ENCODE data around the gene NAV2. TPM values are rescaled to one million over a fixed set of nuclear protein-coding genes. Genes with fewer than 3 reads are reported as not detected.

Gene NAV2
- total RNA-seq, 2 experiments from 2014 or later: 0.26 to 0.67 TPM

DNA sequence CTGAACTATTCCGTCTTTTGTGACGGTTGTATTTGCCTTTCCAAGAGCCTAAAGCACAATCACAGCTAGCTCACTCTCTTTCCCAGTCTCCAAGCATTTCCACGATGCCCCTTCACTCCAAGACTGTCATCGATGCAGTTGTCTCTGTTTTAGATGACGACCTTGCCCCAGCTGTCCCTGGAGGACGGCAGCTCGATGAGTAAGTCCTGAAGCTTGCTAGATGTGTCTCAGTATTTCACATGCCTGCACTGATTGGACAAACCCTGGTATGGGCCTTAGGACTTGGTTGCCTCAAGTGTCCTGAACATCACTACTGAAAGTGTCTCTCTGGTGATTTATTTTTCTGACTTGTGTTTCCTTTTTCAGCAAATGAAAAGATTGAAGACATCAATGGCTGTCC is 129.9 kb downstream of the NAV2 start:
- Mint-ChIP-seq H3K27ac (no peak overlapping the region), H3K9me3 (ENCODE audit: low read depth) (no peaks in the 10 kb centered on the region), H3K4me1 (peaks cover 5% of the 10 kb centered on the region), H3K4me3 (no peak overlapping the region), H3K27me3 (peaks cover 6% of the 10 kb centered on the region), H3K36me3 (no peaks in the 10 kb centered on the region)
- ATAC-seq (no peak), DNase-seq (no peak)
- CTCF ChIA-PET: no interaction called here

- Mint-ChIP-seq H3K9me3 (ENCODE audit: low read depth) (no peaks in the 10 kb centered on the region), H3K36me3 (no peaks in the 10 kb centered on the region), H3K27me3 (peaks cover 6% of the 10 kb centered on the region), H3K4me1 (peaks cover 5% of the 10 kb centered on the region), H3K4me3 (no peak overlapping the region), H3K27ac (no peak overlapping the region)
- no peak for DNase-seq
- ATAC-seq: no peak
- CTCF ChIA-PET: no interaction called here
Observed at GRCh38 chr11:19843079-19843478, 130.4 kb downstream of the NAV2 start.

DNA sequence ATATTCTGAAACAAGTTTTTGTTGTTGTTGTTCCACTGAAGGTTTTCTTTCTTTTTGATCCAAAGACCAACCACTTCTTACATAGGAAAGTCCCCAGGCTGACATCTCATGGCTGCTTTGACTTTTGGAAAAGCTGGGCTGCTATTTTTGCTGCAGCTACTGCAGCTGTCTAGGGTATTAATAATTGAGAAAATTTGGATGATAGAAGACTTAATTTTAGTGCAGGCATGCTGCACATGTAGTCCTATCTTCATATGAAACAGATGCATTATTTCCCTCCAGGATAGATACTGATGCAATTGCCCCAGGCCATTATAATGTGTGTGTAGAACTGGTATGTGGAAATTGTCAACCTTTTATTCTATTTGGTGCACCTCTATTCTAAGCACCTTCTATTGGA is 131.4 kb downstream of the NAV2 start:
- Mint-ChIP-seq H3K9me3 (ENCODE audit: low read depth) (no peaks in the 10 kb centered on the region), H3K36me3 (no peaks in the 10 kb centered on the region), H3K27me3 (peaks cover 6% of the 10 kb centered on the region), H3K27ac (no peak overlapping the region), H3K4me3 (no peak overlapping the region), H3K4me1 (peaks cover 5% of the 10 kb centered on the region)
- DNase-seq (no peak), ATAC-seq (no peak)
- CTCF ChIA-PET: no interaction called here

DNA sequence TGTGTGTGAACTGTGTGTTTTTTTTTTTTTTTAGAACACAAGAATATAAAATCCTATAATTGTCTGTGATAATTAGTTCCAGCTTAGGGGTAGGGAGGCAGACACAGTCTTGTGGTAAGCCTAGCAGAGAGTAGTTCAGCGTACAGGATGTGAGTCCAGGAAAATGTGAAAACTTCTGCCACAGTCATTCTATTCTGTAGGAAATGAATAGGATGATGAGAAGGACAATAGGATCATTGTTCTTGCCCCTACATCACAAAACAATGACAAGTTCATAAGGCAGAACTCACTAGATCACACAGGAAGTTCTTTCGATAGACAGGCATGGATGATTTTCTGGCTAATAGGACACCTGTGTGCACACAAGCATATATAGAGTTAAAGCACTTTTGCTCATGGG is 132.2 kb downstream of the NAV2 start:
- ATAC-seq (no peak), DNase-seq (no peak)
- peaks cover 6% of the 10 kb centered on the region for H3K27me3 Mint-ChIP-seq
- CTCF ChIA-PET: no interaction called here
- H3K4me3 Mint-ChIP-seq: no peak overlapping the region
- H3K27ac Mint-ChIP-seq: no peak overlapping the region
- no peaks in the 10 kb centered on the region for H3K9me3 Mint-ChIP-seq (ENCODE audit: low read depth)
- H3K36me3 Mint-ChIP-seq: no peaks in the 10 kb centered on the region
- peaks cover 5% of the 10 kb centered on the region for H3K4me1 Mint-ChIP-seq

- no peak overlapping the region for H3K27ac Mint-ChIP-seq
- no peak for DNase-seq
- no peak for ATAC-seq
- no peaks in the 10 kb centered on the region for H3K36me3 Mint-ChIP-seq
- CTCF ChIA-PET: no interaction called here
- H3K27me3 Mint-ChIP-seq: peaks cover 6% of the 10 kb centered on the region
- H3K4me1 Mint-ChIP-seq: peaks cover 5% of the 10 kb centered on the region
- H3K4me3 Mint-ChIP-seq: no peak overlapping the region
- no peaks in the 10 kb centered on the region for H3K9me3 Mint-ChIP-seq (ENCODE audit: low read depth)
Observed at GRCh38 chr11:19845626-19846025, 133.0 kb downstream of the NAV2 start.

DNA sequence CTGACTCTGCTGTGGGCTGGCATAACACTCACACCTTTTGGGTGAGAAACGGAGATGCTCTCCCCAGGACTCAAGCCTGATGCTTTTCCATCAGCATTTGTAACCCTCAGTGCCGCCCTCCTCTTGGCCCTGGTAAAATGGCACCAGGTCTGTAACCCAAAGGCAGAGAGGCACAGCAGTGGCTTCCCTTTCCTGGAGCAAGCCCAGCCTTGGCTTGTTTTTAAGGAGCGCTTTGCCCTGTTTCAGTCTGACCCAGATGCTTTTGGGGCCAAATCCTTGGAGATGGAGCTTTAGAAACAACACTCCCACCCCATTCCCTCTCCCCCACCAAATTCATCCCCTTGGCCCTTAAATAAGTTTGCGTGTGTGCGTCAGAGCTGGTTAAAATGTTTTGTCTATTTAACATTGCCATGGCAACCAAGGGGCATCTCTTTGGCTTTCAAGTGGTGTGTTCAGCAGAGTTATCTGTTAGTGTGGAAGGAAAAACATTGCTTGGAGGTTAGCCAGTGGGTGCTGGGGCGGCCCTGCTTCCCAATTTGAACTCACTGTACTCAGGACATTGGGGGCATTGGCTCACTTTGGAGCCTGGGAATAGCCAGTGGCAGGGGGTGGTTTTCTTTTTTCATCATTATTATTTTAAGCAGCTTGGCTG is 134.1 kb downstream of the NAV2 start:
- Mint-ChIP-seq H3K4me3 (no peak overlapping the region), H3K4me1 (peaks cover 5% of the 10 kb centered on the region), H3K27me3 (peaks cover 6% of the 10 kb centered on the region), H3K36me3 (no peaks in the 10 kb centered on the region), H3K27ac (no peak overlapping the region), H3K9me3 (ENCODE audit: low read depth) (no peaks in the 10 kb centered on the region)
- DNase-seq (no peak), ATAC-seq (no peak)
- CTCF ChIA-PET: no interaction called here

- Mint-ChIP-seq H3K9me3 (ENCODE audit: low read depth) (no peaks in the 10 kb centered on the region), H3K27me3 (peaks cover under 1% of the 10 kb centered on the region), H3K36me3 (no peaks in the 10 kb centered on the region), H3K27ac (no peak overlapping the region), H3K4me3 (no peak overlapping the region), H3K4me1 (peaks cover under 1% of the 10 kb centered on the region)
- no peak for ATAC-seq
- CTCF ChIA-PET: no interaction called here
- DNase-seq: no peak
Observed at GRCh38 chr11:19848219-19848618, 135.6 kb downstream of the NAV2 start.

DNA sequence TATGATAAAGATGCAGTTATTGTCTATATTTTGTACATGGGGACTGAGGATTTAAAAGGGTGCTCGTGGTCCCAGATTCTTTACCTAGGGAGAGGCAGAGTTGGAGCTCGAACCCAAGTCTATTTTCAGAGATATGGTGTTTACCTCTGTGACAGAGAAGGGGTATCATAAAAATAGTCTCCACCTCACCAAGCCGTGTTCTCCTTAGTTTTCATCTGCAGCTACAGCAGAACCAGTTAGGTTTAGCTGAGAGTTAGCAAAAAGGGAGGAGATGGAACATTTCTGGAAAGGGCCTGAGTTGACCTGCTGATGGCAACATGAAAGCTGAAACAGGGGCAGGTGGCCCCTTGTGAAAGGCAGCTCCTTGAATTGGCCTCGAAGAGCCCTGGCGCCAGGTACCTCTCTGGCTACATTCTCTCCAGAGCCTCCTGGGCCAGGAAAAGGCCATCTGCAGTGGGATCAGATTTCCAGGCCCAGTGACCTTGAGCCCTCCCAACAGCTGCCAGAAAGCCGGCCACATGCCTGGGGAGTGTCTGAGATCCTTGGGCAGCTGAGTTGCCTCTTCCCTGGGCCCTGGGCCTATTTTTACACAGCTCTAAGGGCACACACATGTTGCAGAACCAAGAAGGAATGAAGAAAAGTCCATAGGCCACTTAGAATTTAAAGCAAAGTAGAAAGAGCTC is 136.6 kb downstream of the NAV2 start:
- ATAC-seq: no peak
- no peak overlapping the region for H3K4me3 Mint-ChIP-seq
- no peaks in the 10 kb centered on the region for H3K4me1 Mint-ChIP-seq
- H3K27me3 Mint-ChIP-seq: peaks cover 8% of the 10 kb centered on the region
- no peak for DNase-seq
- H3K36me3 Mint-ChIP-seq: no peaks in the 10 kb centered on the region
- CTCF ChIA-PET: no interaction called here
- no peak overlapping the region for H3K27ac Mint-ChIP-seq
- H3K9me3 Mint-ChIP-seq (ENCODE audit: low read depth): no peaks in the 10 kb centered on the region

GRCh38 chr11:19849947-19850593 is 137.4 kb downstream of the NAV2 start:
- CTCF ChIA-PET: no interaction called here
- no peaks in the 10 kb centered on the region for H3K36me3 Mint-ChIP-seq
- no peak overlapping the region for H3K27ac Mint-ChIP-seq
- no peak for ATAC-seq
- H3K27me3 Mint-ChIP-seq: peaks cover 13% of the 10 kb centered on the region
- H3K9me3 Mint-ChIP-seq (ENCODE audit: low read depth): no peaks in the 10 kb centered on the region
- H3K4me1 Mint-ChIP-seq: no peaks in the 10 kb centered on the region
- no peak for DNase-seq
- H3K4me3 Mint-ChIP-seq: no peak overlapping the region

- CTCF ChIA-PET: no interaction called here
- no peak overlapping the region for H3K27ac Mint-ChIP-seq
- no peaks in the 10 kb centered on the region for H3K36me3 Mint-ChIP-seq
- ATAC-seq: no peak
- H3K27me3 Mint-ChIP-seq: peaks cover 13% of the 10 kb centered on the region
- no peaks in the 10 kb centered on the region for H3K9me3 Mint-ChIP-seq (ENCODE audit: low read depth)
- DNase-seq: no peak
- no peak overlapping the region for H3K4me3 Mint-ChIP-seq
- H3K4me1 Mint-ChIP-seq: no peaks in the 10 kb centered on the region
Observed at GRCh38 chr11:19852288-19852687, 139.7 kb downstream of the NAV2 start.

GRCh38 chr11:19853016-19853415 is 140.4 kb downstream of the NAV2 start:
- H3K27me3 Mint-ChIP-seq: peaks cover 13% of the 10 kb centered on the region
- H3K4me1 Mint-ChIP-seq: no peaks in the 10 kb centered on the region
- H3K4me3 Mint-ChIP-seq: no peak overlapping the region
- no peaks in the 10 kb centered on the region for H3K9me3 Mint-ChIP-seq (ENCODE audit: low read depth)
- no peaks in the 10 kb centered on the region for H3K36me3 Mint-ChIP-seq
- H3K27ac Mint-ChIP-seq: no peak overlapping the region
- no peak for ATAC-seq
- DNase-seq: no peak
- CTCF ChIA-PET: no interaction called here

GRCh38 chr11:19853920-19854319 is 141.3 kb downstream of the NAV2 start:
- H3K27me3 Mint-ChIP-seq: peaks cover 13% of the 10 kb centered on the region
- no peak for DNase-seq
- CTCF ChIA-PET: no interaction called here
- no peaks in the 10 kb centered on the region for H3K9me3 Mint-ChIP-seq (ENCODE audit: low read depth)
- no peak overlapping the region for H3K27ac Mint-ChIP-seq
- H3K36me3 Mint-ChIP-seq: no peaks in the 10 kb centered on the region
- no peaks in the 10 kb centered on the region for H3K4me1 Mint-ChIP-seq
- no peak for ATAC-seq
- H3K4me3 Mint-ChIP-seq: no peak overlapping the region

DNA sequence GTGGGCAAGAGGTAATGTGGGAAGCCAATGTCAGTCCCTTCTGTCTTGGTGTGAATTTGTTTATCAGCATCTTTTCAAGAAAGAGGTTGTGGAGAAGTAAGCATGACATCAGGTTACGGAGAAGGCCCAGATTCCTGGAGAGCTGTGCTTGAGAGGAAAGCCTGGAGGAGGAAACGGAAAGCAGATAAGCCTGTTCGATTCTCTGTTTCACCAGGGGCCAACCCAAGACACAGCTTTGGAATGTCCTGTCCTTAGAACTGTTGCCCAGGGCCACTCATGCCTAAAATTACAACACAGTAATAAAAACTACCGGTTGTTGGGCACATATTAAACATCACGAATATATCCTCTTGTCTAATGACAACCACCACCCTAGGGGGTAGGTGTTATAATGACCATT is 148.5 kb downstream of the NAV2 start:
- no peak for DNase-seq
- H3K4me3 Mint-ChIP-seq: no peak overlapping the region
- CTCF ChIA-PET: no interaction called here

DNA sequence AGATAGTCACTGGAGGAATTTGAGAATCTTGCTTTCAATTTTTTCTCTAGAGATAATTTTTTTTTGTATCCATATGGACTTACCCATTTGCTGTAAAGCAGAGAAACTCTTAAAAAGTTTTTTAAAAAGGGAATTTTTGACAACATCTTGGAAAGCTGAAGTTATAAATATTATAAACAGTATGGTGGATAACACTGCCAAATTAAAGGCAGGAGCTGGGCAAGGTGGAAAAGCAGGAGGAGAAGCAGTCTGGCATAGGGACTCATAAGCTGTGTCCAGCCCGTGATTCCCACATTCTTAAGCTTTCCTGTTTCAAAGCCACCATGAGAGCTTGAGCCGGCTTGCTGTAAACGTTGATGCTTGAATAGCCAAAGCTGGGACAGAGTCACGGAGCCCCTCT is 149.5 kb downstream of the NAV2 start:
- no peak overlapping the region for H3K27ac Mint-ChIP-seq
- no peaks in the 10 kb centered on the region for H3K27me3 Mint-ChIP-seq
- H3K9me3 Mint-ChIP-seq (ENCODE audit: low read depth): no peaks in the 10 kb centered on the region
- ATAC-seq (no peak), DNase-seq (no peak)
- CTCF ChIA-PET: no interaction called here
- H3K4me1 Mint-ChIP-seq: no peaks in the 10 kb centered on the region
- no peaks in the 10 kb centered on the region for H3K36me3 Mint-ChIP-seq
- no peak overlapping the region for H3K4me3 Mint-ChIP-seq

More for the DNA sequence above, 148.5 kb downstream of the NAV2 start:
- H3K4me1 Mint-ChIP-seq: no peaks in the 10 kb centered on the region
- H3K36me3 Mint-ChIP-seq: no peaks in the 10 kb centered on the region
- no peaks in the 10 kb centered on the region for H3K27me3 Mint-ChIP-seq
- H3K9me3 Mint-ChIP-seq (ENCODE audit: low read depth): no peaks in the 10 kb centered on the region
- no peak for ATAC-seq
- no peak overlapping the region for H3K27ac Mint-ChIP-seq

Data from activated CD8-positive, alpha-beta memory T cell treated with anti-CD3 and anti-CD28 coated beads, Interleukin-2, amount 10 ng/mL, durations not matched to agents 7 days and 5 days (primary cell).